GM12874 (cell line): ENCODE results near the gene SCARF2.

Source experiments
- CTCF ChIP-seq: IDR thresholded peaks from 2 replicates; pipeline ENCODE4 v1.5.1; 2011; ENCODE audit warnings: low read depth, mild to moderate bottlenecking, control low read depth, low read length, moderate library complexity; ENCODE audit not compliant: insufficient read depth

Gene SCARF2

GRCh38 chr22:20389288-20389687, 48.3 kb downstream of the SCARF2 start:
- TF ChIP-seq CTCF: no peak

DNA sequence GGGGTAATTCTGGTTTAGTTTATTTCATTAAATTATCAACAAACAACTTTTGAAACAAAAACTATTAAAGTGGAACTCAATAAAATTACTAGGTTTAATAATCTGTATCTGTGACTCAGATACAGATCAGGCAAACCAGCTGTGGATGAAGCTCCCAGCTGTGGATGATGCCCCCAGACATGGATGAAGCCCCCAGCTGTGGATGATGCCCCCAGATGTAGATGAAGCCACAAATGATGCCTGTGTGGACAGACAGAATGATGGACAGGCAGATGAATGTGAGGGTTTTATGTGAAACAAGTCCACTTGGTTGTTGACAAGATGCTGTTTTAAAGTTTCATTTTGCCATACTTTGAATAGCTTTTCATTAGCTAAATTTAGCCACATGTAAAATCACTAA, 49.4 kb downstream of the SCARF2 start:
- no peak for TF ChIP-seq CTCF

DNA sequence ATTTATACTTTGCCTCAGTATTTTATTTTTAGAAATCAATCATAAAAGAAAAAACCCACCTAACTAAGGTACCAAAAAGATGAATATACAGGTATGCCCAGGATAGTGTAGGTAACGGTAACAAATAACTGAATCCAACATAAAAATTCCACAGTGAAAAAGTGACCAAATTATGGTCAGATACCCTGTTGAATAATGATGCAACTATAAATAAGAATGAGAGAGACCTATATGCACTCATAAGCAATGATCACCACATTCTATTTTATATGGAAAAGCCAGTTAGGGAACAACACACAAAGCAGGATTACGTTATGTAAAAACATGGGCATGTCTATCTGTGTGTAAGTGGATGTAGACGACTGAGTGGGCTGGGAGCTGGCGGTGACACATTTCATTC, 50.7 kb downstream of the SCARF2 start:
- no peak for TF ChIP-seq CTCF

DNA sequence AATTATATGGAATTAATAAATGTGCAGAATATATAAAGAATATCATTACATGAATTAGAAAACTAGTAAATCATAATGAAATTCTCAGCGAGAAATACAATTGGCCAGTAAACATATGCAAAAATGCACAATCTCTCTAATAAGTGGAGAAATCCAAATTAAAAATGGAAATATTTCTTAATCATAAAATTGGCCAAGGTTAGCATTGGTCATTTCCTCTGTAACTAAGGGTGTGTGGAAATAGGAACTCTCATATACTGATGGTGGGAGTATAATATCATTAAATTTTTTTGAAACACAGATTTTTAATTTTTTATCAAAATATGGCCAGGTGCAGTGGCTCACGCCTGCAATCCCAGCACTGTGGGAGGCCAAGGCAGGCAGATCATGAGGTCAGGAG, 51.3 kb downstream of the SCARF2 start:
- TF ChIP-seq CTCF: no peak

GRCh38 chr22:20384865-20385264, 52.8 kb downstream of the SCARF2 start:
- TF ChIP-seq CTCF: no peak

DNA sequence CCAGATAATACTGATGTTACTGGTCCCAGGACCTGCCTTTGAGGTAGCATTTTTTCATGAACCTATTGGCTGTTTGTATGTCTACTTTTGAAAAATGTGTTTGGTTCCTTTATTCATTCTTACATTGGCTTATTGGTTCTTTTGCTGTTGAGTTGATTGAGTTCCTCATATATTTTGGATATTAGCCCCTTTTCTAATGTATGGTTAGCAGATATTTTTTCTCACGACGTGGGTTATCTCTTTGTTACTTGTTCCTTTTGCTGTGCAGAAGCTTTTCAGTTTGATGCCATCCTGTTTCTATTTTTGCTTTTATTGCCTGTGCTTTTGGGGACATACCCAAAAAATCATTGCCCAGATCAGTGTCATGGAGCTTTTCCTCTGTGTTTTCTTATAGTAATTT, 53.5 kb downstream of the SCARF2 start:
- TF ChIP-seq CTCF: no peak

- no peak for TF ChIP-seq CTCF
Observed at GRCh38 chr22:20383538-20383937, 54.1 kb downstream of the SCARF2 start.

- no peak for TF ChIP-seq CTCF
Observed at GRCh38 chr22:20380486-20380885, 57.1 kb downstream of the SCARF2 start.
